BE2C (cell line): Measurements from ENCODE around the gene ZNF768.

ENCODE experiments used
- DNase-seq: peaks from one replicate; pipeline ENCODE4 v3.0.0-alpha.2; 2020
- H3K27me3 ChIP-seq: fragments of 250-450 bp; sonication (Bioruptor Pico); 2 replicates; pipeline ENCODE4 v1.5.1; 2020; ENCODE audit warnings: mild to moderate bottlenecking
- H3K36me3 ChIP-seq: fragments of 250-450 bp; sonication (Bioruptor Pico); 2 replicates; pipeline ENCODE4 v1.5.1; 2020; ENCODE audit warnings: mild to moderate bottlenecking
- H3K4me1 ChIP-seq: fragments of 250-450 bp; sonication (Bioruptor Pico); 2 replicates; pipeline ENCODE4 v1.5.1; 2020
- H3K4me3 ChIP-seq: 2 replicates; pipeline ENCODE4 v1.5.1; 2011; ENCODE audit warnings: low read depth, low read length
- H3K9me3 ChIP-seq: fragments of 250-450 bp; sonication (Bioruptor Pico); 2 replicates; pipeline ENCODE4 v1.5.1; 2020
- CTCF ChIP-seq: IDR thresholded peaks from 2 replicates; pipeline ENCODE4 v1.5.1; 2012; ENCODE audit warnings: mild to moderate bottlenecking, low read depth, low read length

Gene ZNF768

GRCh38 chr16:30562021-30562420, 35.7 kb upstream of the ZNF768 start:
- no peak for DNase-seq
- no peaks in the 10 kb centered on the region for H3K9me3 ChIP-seq
- no peaks in the 10 kb centered on the region for H3K4me1 ChIP-seq
- H3K27me3 ChIP-seq = no peaks in the 10 kb centered on the region
- no peak for TF ChIP-seq CTCF
- no peaks in the 10 kb centered on the region for H3K36me3 ChIP-seq
- H3K4me3 ChIP-seq = no peak overlapping the region

GRCh38 chr16:30561089-30561816, 34.9 kb upstream of the ZNF768 start:
- DNase-seq = no peak
- Histone ChIP-seq H3K27me3 (no peaks in the 10 kb centered on the region), H3K4me3 (no peak overlapping the region), H3K9me3 (no peaks in the 10 kb centered on the region), H3K4me1 (no peaks in the 10 kb centered on the region), H3K36me3 (no peaks in the 10 kb centered on the region)
- TF ChIP-seq CTCF = no peak

- DNase-seq = no peak
- Histone ChIP-seq H3K36me3 (peaks cover 11% of the 10 kb centered on the region), H3K27me3 (no peaks in the 10 kb centered on the region), H3K4me3 (no peak overlapping the region), H3K9me3 (no peaks in the 10 kb centered on the region), H3K4me1 (no peaks in the 10 kb centered on the region)
- TF ChIP-seq CTCF = no peak
These were observed 33.3 kb upstream of the ZNF768 start for GRCh38 chr16:30559690-30560089.

GRCh38 chr16:30558789-30559377, 32.5 kb upstream of the ZNF768 start:
- Histone ChIP-seq H3K9me3 (no peaks in the 10 kb centered on the region), H3K27me3 (no peaks in the 10 kb centered on the region), H3K36me3 (peaks cover 17% of the 10 kb centered on the region), H3K4me1 (no peaks in the 10 kb centered on the region), H3K4me3 (peak overlapping the region; percentile 85)
- peak; percentile 24 for DNase-seq
- no peak for TF ChIP-seq CTCF

GRCh38 chr16:30557957-30558788, 31.8 kb upstream of the ZNF768 start, which contains the start of gene ZNF764:
ZNF764 (minus strand) TSS chr16:30558374; CDS start chr16:30558182, 192 bp downstream.
- peak; percentile 96 for DNase-seq
- H3K4me1 ChIP-seq = no peaks in the 10 kb centered on the region
- H3K36me3 ChIP-seq = peaks cover 19% of the 10 kb centered on the region
- no peak for TF ChIP-seq CTCF
- no peaks in the 10 kb centered on the region for H3K27me3 ChIP-seq
- H3K4me3 ChIP-seq = peak within 1 kb of the TSS; percentile 85
- H3K9me3 ChIP-seq = no peaks in the 10 kb centered on the region

GRCh38 chr16:30557707-30557956, 31.3 kb upstream of the ZNF768 start:
- no peaks in the 10 kb centered on the region for H3K27me3 ChIP-seq
- H3K4me1 ChIP-seq = no peaks in the 10 kb centered on the region
- H3K4me3 ChIP-seq = peak overlapping the region; percentile 85
- H3K36me3 ChIP-seq = peaks cover 23% of the 10 kb centered on the region
- DNase-seq = no peak
- no peak for TF ChIP-seq CTCF
- no peaks in the 10 kb centered on the region for H3K9me3 ChIP-seq
